GM10266 (cell line): ENCODE data around the gene ATP5IF1.

ENCODE experiments used
- DNase-seq: peaks from one replicate; pipeline ENCODE4 v3.0.0; 2012; ENCODE audit errors: extremely low spot score
- CTCF ChIP-seq: IDR thresholded peaks from 2 replicates; pipeline ENCODE4 v1.5.1; 2012; ENCODE audit warnings: mild to moderate bottlenecking, low read depth; ENCODE audit not compliant: control insufficient read depth, insufficient read depth; ENCODE audit errors: missing control alignments

The ATP5IF1 gene

GRCh38 chr1:28269529-28269928 is 33.6 kb downstream of the ATP5IF1 start:
- TF ChIP-seq CTCF, result no peak

GRCh38 chr1:28272215-28272852 is 36.4 kb downstream of the ATP5IF1 start:
- no peak for TF ChIP-seq CTCF

More at GRCh38 chr1:28269529-28269928, 33.6 kb downstream of the ATP5IF1 start:
- DNase-seq, result no peak

GRCh38 chr1:28273216-28273860 is 37.4 kb downstream of the ATP5IF1 start:
- no peak for TF ChIP-seq CTCF
- DNase-seq, result no peak

More at GRCh38 chr1:28272215-28272852, 36.4 kb downstream of the ATP5IF1 start:
- DNase-seq, result no peak

GRCh38 chr1:28278763-28279162 is 42.8 kb downstream of the ATP5IF1 start:
- no peak for DNase-seq
- TF ChIP-seq CTCF, result no peak

- DNase-seq, result no peak
- TF ChIP-seq CTCF, result no peak
Measured at GRCh38 chr1:28279721-28280120, 43.8 kb downstream of the ATP5IF1 start.

- DNase-seq, result no peak
- no peak for TF ChIP-seq CTCF
Measured at GRCh38 chr1:28280501-28280900, 44.6 kb downstream of the ATP5IF1 start.

- no peak for TF ChIP-seq CTCF
- no peak for DNase-seq
Measured at GRCh38 chr1:28280977-28281381, 45.1 kb downstream of the ATP5IF1 start.
